ENCODE measurements around the gene CD2. TPM values are rescaled to one million over a fixed set of nuclear protein-coding genes. Genes with fewer than 3 reads are reported as not detected.

CD2 gene
- total and polyA plus RNA-seq, 2 of the 8 experiments (the other 6 are each of a cell fraction or from before 2014, with no cell fraction given) = not detected

GRCh38 chr1:116806671-116807070, 52.4 kb downstream of the CD2 start:
- Histone ChIP-seq H2BK12ac (ENCODE audit: low read depth, low read length) (no peak overlapping the region; the same call in 1 of the 2 replicates), H3K79me2 (ENCODE audit: control insufficient read depth in 1 of 2, insufficient read depth in 2 of 2, low read length in 2 of 2) (no peaks in the 10 kb centered on the region), H2AFZ (ENCODE audit: low read length) (0 out of 2 replicates have a peak overlapping the region, but pooled peaks have one; percentile 29), H3K9ac (replicated peaks in 1 of 4; ENCODE audit: extremely low read depth in 1 of 4, low read depth in 3 of 4, low read length in 3 of 4) (no peak overlapping the region), H3K23me2 (ENCODE audit: low read depth, low read length) (no peaks in the 10 kb centered on the region), H3K18ac (ENCODE audit: extremely low read depth, low read length) (no peak overlapping the region), H3K4me2 (ENCODE audit: insufficient read depth in 1 of 2, low read depth in 2 of 2, low read length in 2 of 2) (no peak overlapping the region), H3K4me1 (replicated peaks in 1 of 4; ENCODE audit: control insufficient read depth in 3 of 4, insufficient read depth in 4 of 4, low read length in 3 of 4) (peaks cover 0 to 7% (median 0%) of the 10 kb centered on the region in 4 experiments; a peak in 4 of 7 replicates), H4K20me1 (replicated peaks in 1 of 2; ENCODE audit: control insufficient read depth in 1 of 2, insufficient read depth in 2 of 2, low read length in 2 of 2) (no peaks in the 10 kb centered on the region), H3K27me3 (replicated peaks in 1 of 4; ENCODE audit: control insufficient read depth in 3 of 4, extremely low read depth in 1 of 4, insufficient read depth in 3 of 4, low read length in 3 of 4) (no peaks in the 10 kb centered on the region), H3K27ac (ENCODE audit: low read depth, low read length) (no peak overlapping the region), H2BK5ac (ENCODE audit: low read depth, low read length) (no peak overlapping the region), H3K56ac (replicated peaks; ENCODE audit: insufficient read length, low read depth, low read length) (no peak overlapping the region), H3K23ac (ENCODE audit: insufficient read length) (no peak overlapping the region), H4K5ac (ENCODE audit: insufficient read length, low read depth, low read length) (no peak overlapping the region), H4K91ac (replicated peaks; ENCODE audit: insufficient read length, low read length) (no peak overlapping the region), H2BK20ac (ENCODE audit: low read length) (no peak overlapping the region), H3K9me3 (ENCODE audit: insufficient read depth in 2 of 2, low read depth in 1 of 2, low read length in 1 of 2) (no peaks in the 10 kb centered on the region), H2BK120ac (replicated peaks; ENCODE audit: low read depth, low read length) (no peak overlapping the region), H3K4ac (replicated peaks; ENCODE audit: insufficient read length, low read depth, low read length) (peak overlapping the region; percentile 76), H3K4me3 (ENCODE audit: extremely low read depth in 1 of 4, insufficient read depth in 2 of 4, low read depth in 3 of 4, low read length in 4 of 4) (no peak overlapping the region), H3K14ac (ENCODE audit: insufficient read length) (no peak overlapping the region), H2BK15ac (ENCODE audit: low read length) (no peak overlapping the region), H3K79me1 (ENCODE audit: low read depth, low read length) (no peaks in the 10 kb centered on the region), H2AK5ac (ENCODE audit: low read depth, low read length) (no peak overlapping the region), H4K8ac (ENCODE audit: extremely low read depth, insufficient read depth, low read length) (no peak overlapping the region), H3K36me3 (ENCODE audit: control insufficient read depth in 2 of 4, insufficient read depth in 4 of 4, low read length in 3 of 4) (no peaks in the 10 kb centered on the region)
- ChIA-PET CTCF (ENCODE audit: partially characterized antibody) (interaction anchor here (0.8 to 2.8 kb wide), 5 partner anchors 9 to 76 kb away, joined by 3 to 10 read pairs (median 3); no protein-coding TSS in a partner anchor), POLR2A (ENCODE audit: partially characterized antibody) (interaction anchor here (0.8 kb wide), 1 partner anchor 11 kb away, joined by 3 read pairs; no protein-coding TSS in a partner anchor)
- FAIRE-seq (no peak), DNase-seq (ENCODE audit: low read depth in 1 of 2, low spot score in 2 of 2) (no peak)
- 82% methylated on average over 4 of the region's 4 CpGs; no CpG with 5 or more reads in 1 of the 2 experiments for WGBS, 2 experiments (ENCODE audit: extremely low coverage in 1 of 2, insufficient coverage in 1 of 2, insufficient read length in 1 of 2, insufficient replicate concordance in 2 of 2, low coverage in 1 of 2, low lambda C conversion rate in 2 of 2, missing lambda C conversion rate in 1 of 2)
- TF ChIP-seq TBP (IDR thresholded peaks at IDR 0.05; ENCODE audit: low read depth, low read length) (no peak), RNF2 (IDR thresholded peaks at IDR 0.05; ENCODE audit: borderline replicate concordance, low read depth, low read length, missing control alignments, poor library complexity, severe bottlenecking) (no peak), POU5F1 (IDR thresholded peaks at IDR 0.05; ENCODE audit: low read depth, low read length) (no peak), POLR2AphosphoS5 (IDR thresholded peaks at IDR 0.05; ENCODE audit: low read depth, low read length) (no peak), TAF7 (optimal IDR thresholded peaks at IDR 0.05; ENCODE audit: borderline replicate concordance, low read depth, low read length) (no peak), USF2 (IDR thresholded peaks at IDR 0.05; ENCODE audit: low read length) (no peak), TEAD4 (IDR thresholded peaks at IDR 0.05; ENCODE audit: low read depth, low read length) (no peak), RXRA (IDR thresholded peaks at IDR 0.05; ENCODE audit: insufficient read depth, low read depth, low read length) (no peak), TCF12 (IDR thresholded peaks at IDR 0.05; ENCODE audit: low read depth, low read length) (no peak), KDM1A (IDR thresholded peaks at IDR 0.05; ENCODE audit: borderline replicate concordance, low read length) (no peak)

Measured in H1 (cell line).